ENCODE data around the gene HSH2D. TPM values are rescaled to one million over a fixed set of nuclear protein-coding genes. Genes with fewer than 3 reads are reported as not detected.

Gene HSH2D
- total RNA-seq, 1 donor from 2014 or later = not detected

- H3K27ac Mint-ChIP-seq (ENCODE audit: unreplicated experiment) = no peak overlapping the region
- H3K27ac ChIP-seq (ENCODE audit: low read depth, low read length) = no peak overlapping the region
- DNase-seq (ENCODE audit: low read depth) = no peak
- no peaks in the 10 kb centered on the region for H3K79me2 ChIP-seq (ENCODE audit: insufficient read depth, low read length)
- H3K9ac ChIP-seq (ENCODE audit: low read length) = no peak overlapping the region
- no peak overlapping the region for H3K4me3 Mint-ChIP-seq (ENCODE audit: unreplicated experiment)
- no peak overlapping the region for H3K4me2 ChIP-seq (ENCODE audit: low read length)
- H3K27me3 ChIP-seq (ENCODE audit: insufficient read depth, low read length) = no peaks in the 10 kb centered on the region
- H3K36me3 ChIP-seq (ENCODE audit: insufficient read depth, low read length) = no peaks in the 10 kb centered on the region
- H3K27me3 Mint-ChIP-seq (ENCODE audit: low read depth, unreplicated experiment) = peaks cover 27% of the 10 kb centered on the region
- no peak overlapping the region for H3K4me3 ChIP-seq (ENCODE audit: insufficient read depth, low read depth, low read length)
- no peaks in the 10 kb centered on the region for H3K4me1 ChIP-seq (ENCODE audit: insufficient read depth, low read length)
- H3K4me1 Mint-ChIP-seq (ENCODE audit: low read depth, unreplicated experiment) = no peaks in the 10 kb centered on the region
- H3K9me3 ChIP-seq (ENCODE audit: insufficient read depth, low read depth, low read length) = no peaks in the 10 kb centered on the region
- no peak for FAIRE-seq
- H4K20me1 ChIP-seq (ENCODE audit: insufficient read depth, low read length) = no peaks in the 10 kb centered on the region
- TF ChIP-seq CTCF (IDR thresholded peaks at IDR 0.05; ENCODE audit: insufficient read depth, low read depth, low read length) (no peak), EZH2 (IDR thresholded peaks at IDR 0.05; ENCODE audit: insufficient read depth, low read length) (no peak)
- H3K9me3 Mint-ChIP-seq (ENCODE audit: unreplicated experiment) = no peaks in the 10 kb centered on the region
- no peak overlapping the region for H2AFZ ChIP-seq (ENCODE audit: low read depth, low read length)
- no peaks in the 10 kb centered on the region for H3K36me3 Mint-ChIP-seq (ENCODE audit: low read depth, unreplicated experiment)
These were observed 10.3 kb downstream of the HSH2D start for GRCh38 chr19:16153582-16154336.

GRCh38 chr19:16154557-16154956 lies 11.1 kb downstream of the HSH2D start:
- Histone ChIP-seq H3K27ac (ENCODE audit: low read depth, low read length) (no peak overlapping the region), H3K4me3 (ENCODE audit: insufficient read depth, low read depth, low read length) (no peak overlapping the region), H3K9me3 (ENCODE audit: insufficient read depth, low read depth, low read length) (no peaks in the 10 kb centered on the region), H3K79me2 (ENCODE audit: insufficient read depth, low read length) (no peaks in the 10 kb centered on the region), H3K4me2 (ENCODE audit: low read length) (no peak overlapping the region), H3K36me3 (ENCODE audit: insufficient read depth, low read length) (no peaks in the 10 kb centered on the region), H3K27me3 (ENCODE audit: insufficient read depth, low read length) (no peaks in the 10 kb centered on the region), H4K20me1 (ENCODE audit: insufficient read depth, low read length) (no peaks in the 10 kb centered on the region), H2AFZ (ENCODE audit: low read depth, low read length) (no peak overlapping the region), H3K9ac (ENCODE audit: low read length) (no peak overlapping the region), H3K4me1 (ENCODE audit: insufficient read depth, low read length) (no peaks in the 10 kb centered on the region)
- Mint-ChIP-seq H3K4me1 (ENCODE audit: low read depth, unreplicated experiment) (no peaks in the 10 kb centered on the region), H3K27me3 (ENCODE audit: low read depth, unreplicated experiment) (peaks cover 27% of the 10 kb centered on the region), H3K36me3 (ENCODE audit: low read depth, unreplicated experiment) (no peaks in the 10 kb centered on the region), H3K4me3 (ENCODE audit: unreplicated experiment) (no peak overlapping the region), H3K27ac (ENCODE audit: unreplicated experiment) (no peak overlapping the region), H3K9me3 (ENCODE audit: unreplicated experiment) (no peaks in the 10 kb centered on the region)
- FAIRE-seq = no peak
- TF ChIP-seq CTCF (IDR thresholded peaks at IDR 0.05; ENCODE audit: insufficient read depth, low read depth, low read length) (no peak), EZH2 (IDR thresholded peaks at IDR 0.05; ENCODE audit: insufficient read depth, low read length) (no peak)
- DNase-seq (ENCODE audit: low read depth) = no peak

GRCh38 chr19:16155128-16155527 lies 11.6 kb downstream of the HSH2D start:
- FAIRE-seq = no peak
- Histone ChIP-seq H3K9ac (ENCODE audit: low read length) (no peak overlapping the region), H3K36me3 (ENCODE audit: insufficient read depth, low read length) (no peaks in the 10 kb centered on the region), H3K27me3 (ENCODE audit: insufficient read depth, low read length) (no peaks in the 10 kb centered on the region), H3K4me1 (ENCODE audit: insufficient read depth, low read length) (no peaks in the 10 kb centered on the region), H3K4me3 (ENCODE audit: insufficient read depth, low read depth, low read length) (no peak overlapping the region), H2AFZ (ENCODE audit: low read depth, low read length) (no peak overlapping the region), H3K9me3 (ENCODE audit: insufficient read depth, low read depth, low read length) (no peaks in the 10 kb centered on the region), H3K27ac (ENCODE audit: low read depth, low read length) (no peak overlapping the region), H4K20me1 (ENCODE audit: insufficient read depth, low read length) (no peaks in the 10 kb centered on the region), H3K79me2 (ENCODE audit: insufficient read depth, low read length) (no peaks in the 10 kb centered on the region), H3K4me2 (ENCODE audit: low read length) (no peak overlapping the region)
- TF ChIP-seq CTCF (IDR thresholded peaks at IDR 0.05; ENCODE audit: insufficient read depth, low read depth, low read length) = no peak
- no peak for TF ChIP-seq EZH2 (IDR thresholded peaks at IDR 0.05; ENCODE audit: insufficient read depth, low read length)
- H3K4me1 Mint-ChIP-seq (ENCODE audit: low read depth, unreplicated experiment) = no peaks in the 10 kb centered on the region
- DNase-seq (ENCODE audit: low read depth) = no peak
- H3K27ac Mint-ChIP-seq (ENCODE audit: unreplicated experiment) = no peak overlapping the region
- H3K36me3 Mint-ChIP-seq (ENCODE audit: low read depth, unreplicated experiment) = no peaks in the 10 kb centered on the region
- no peaks in the 10 kb centered on the region for H3K9me3 Mint-ChIP-seq (ENCODE audit: unreplicated experiment)
- H3K4me3 Mint-ChIP-seq (ENCODE audit: unreplicated experiment) = no peak overlapping the region
- H3K27me3 Mint-ChIP-seq (ENCODE audit: low read depth, unreplicated experiment) = peaks cover 27% of the 10 kb centered on the region

Measured in astrocyte (in vitro differentiated cells and primary cell).